Measurements from ENCODE around the gene PLCB2. TPM values are rescaled to one million over a fixed set of nuclear protein-coding genes. Genes with fewer than 3 reads are reported as not detected.

PLCB2 gene
- polyA plus RNA-seq, 1 donor from 2014 or later, result 7.4 TPM

DNA sequence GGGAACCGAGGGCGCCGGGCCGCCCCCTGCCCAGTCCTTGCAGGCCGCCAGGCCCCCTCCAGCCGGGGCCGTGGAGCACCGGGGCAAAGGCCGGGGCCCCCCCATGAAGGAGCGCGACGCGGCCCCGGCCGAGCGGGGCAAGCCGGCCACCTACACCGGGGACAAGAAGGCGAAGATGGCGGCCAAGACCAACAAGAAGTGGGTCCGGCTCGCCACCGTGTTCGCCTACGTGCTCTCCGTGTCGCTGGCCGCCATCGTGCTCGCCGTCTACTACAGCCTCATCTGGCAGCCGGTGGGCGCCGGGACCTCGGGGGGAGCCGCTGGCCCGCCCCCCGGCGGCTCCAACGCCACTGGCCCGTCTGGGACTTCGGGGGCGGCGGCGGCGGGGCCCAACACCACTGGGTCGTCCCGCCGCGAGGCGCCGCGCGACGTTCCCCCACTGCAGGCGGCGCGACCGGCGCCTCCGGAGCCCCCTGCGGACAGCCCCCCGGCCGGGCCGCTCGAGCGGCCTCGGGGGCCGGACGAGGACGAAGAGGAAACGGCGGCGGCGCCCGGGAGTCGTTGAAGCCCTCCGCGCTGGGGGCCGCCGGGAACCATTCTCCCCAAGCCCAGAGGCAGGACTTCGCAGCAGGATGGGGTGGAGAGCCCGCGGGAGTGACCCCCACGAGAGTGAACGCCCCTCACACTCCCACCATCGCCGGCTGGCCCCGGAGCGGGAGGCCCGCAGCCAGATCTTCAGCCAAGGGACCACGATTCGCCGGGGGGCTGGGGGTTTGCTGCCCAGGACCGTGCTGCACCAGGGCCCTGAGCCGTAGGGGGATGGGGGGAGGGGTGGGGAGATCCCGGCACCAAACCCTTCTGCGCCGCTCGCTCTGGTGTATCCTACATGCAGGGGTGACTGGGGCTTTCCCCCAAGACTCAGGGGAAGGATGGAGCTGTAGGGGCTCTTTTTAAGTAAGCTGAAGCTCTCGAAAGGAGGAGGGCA is 16.5 kb upstream of the PLCB2 start:
- no peaks in the 10 kb centered on the region for H3K9me2 ChIP-seq (ENCODE audit: insufficient read depth, low read length)
- no peak overlapping the region for H2AFZ ChIP-seq (ENCODE audit: low read depth, low read length)
- H4K20me1 ChIP-seq (ENCODE audit: insufficient read depth), result no peaks in the 10 kb centered on the region
- no peaks in the 10 kb centered on the region for H3K9me3 ChIP-seq (ENCODE audit: low read length)
- no peak for TF ChIP-seq MXI1 (conservative IDR thresholded peaks at IDR 0.05; ENCODE audit: poor library complexity, severe bottlenecking)
- TF ChIP-seq SMC3 (conservative IDR thresholded peaks at IDR 0.05; ENCODE audit: poor library complexity), result peak; percentile 28
- peaks cover 6% of the 10 kb centered on the region for H3K79me2 ChIP-seq (replicated peaks; ENCODE audit: insufficient read depth, low read length)
- H3K4me3 ChIP-seq (ENCODE audit: low read length), result peak overlapping the region; percentile 77
- H3K36me3 ChIP-seq (ENCODE audit: insufficient read depth, low read length), result no peaks in the 10 kb centered on the region
- no peaks in the 10 kb centered on the region for H3K27me3 ChIP-seq (ENCODE audit: insufficient read depth, low read depth, low read length)
- peak overlapping the region; percentile 71 for H3K9ac ChIP-seq (ENCODE audit: low read length)
- H3K27ac ChIP-seq (ENCODE audit: low read length), result no peak overlapping the region
- H3F3A ChIP-seq (ENCODE audit: insufficient read depth, low read length, poor library complexity, severe bottlenecking), result no peaks in the 10 kb centered on the region
- peak overlapping the region; percentile 72 for H3K4me2 ChIP-seq (ENCODE audit: low read length)

DNA sequence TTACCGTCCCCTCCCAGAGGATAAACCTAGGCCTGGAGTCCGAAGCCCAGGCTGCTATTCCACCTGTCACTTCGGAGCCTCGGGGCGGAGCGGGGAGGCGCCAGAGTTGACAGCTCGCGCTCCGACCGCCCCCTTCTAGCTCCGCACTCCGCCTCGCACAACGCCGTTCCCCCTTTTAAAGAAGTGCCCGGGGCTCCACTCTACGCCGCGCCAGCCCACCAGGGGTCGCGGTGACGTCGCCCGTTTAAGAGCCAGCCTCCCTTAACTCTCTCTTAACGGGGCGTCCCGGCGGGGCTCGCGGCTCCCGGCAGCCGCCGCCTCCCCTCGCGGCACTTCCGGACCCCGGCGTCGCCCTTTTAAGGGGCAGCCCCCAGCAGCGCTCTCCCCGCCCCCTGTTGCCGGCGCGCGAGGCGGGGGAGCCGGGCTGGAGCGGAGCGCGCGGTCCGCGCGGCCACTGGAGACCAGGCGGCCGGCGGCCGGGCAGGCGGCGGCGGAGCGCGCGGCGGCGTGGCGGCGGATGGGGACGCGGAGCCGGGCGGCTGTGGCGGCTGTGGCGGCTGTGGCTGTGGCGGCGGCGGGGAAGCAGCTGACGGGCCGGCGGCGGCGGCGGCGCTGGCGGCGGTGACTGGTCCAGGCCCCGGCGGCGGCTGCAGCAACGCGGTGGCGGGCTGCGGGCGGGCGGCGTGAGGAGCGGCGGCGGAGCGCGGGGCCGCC is 15.7 kb upstream of the PLCB2 start, which contains the start of gene INAFM2:
Gene INAFM2 (plus strand): TSS at position 454 of the 714 bp plus-strand sequence. CDS start 364 bp downstream, outside the sequence.
- peak within 1 kb of the TSS; percentile 71 for H3K9ac ChIP-seq (ENCODE audit: low read length)
- TF ChIP-seq MXI1 (conservative IDR thresholded peaks at IDR 0.05; ENCODE audit: poor library complexity, severe bottlenecking) (peak; percentile 52), RAD21 (conservative IDR thresholded peaks at IDR 0.05) (peak; percentile 66), POLR2AphosphoS5 (IDR thresholded peaks at IDR 0.05) (peak; percentile 37), SMC3 (conservative IDR thresholded peaks at IDR 0.05; ENCODE audit: poor library complexity) (peak; percentile 74), TAF1 (IDR thresholded peaks at IDR 0.05; ENCODE audit: low read depth) (peak; percentile 44), EZH2 (IDR thresholded peaks at IDR 0.05; ENCODE audit: borderline replicate concordance, insufficient read depth, low read length, poor library complexity, severe bottlenecking) (no peak), EP300 (conservative IDR thresholded peaks at IDR 0.05; ENCODE audit: poor library complexity, severe bottlenecking) (peak; percentile 74)
- TF ChIP-seq, protein P1, sequence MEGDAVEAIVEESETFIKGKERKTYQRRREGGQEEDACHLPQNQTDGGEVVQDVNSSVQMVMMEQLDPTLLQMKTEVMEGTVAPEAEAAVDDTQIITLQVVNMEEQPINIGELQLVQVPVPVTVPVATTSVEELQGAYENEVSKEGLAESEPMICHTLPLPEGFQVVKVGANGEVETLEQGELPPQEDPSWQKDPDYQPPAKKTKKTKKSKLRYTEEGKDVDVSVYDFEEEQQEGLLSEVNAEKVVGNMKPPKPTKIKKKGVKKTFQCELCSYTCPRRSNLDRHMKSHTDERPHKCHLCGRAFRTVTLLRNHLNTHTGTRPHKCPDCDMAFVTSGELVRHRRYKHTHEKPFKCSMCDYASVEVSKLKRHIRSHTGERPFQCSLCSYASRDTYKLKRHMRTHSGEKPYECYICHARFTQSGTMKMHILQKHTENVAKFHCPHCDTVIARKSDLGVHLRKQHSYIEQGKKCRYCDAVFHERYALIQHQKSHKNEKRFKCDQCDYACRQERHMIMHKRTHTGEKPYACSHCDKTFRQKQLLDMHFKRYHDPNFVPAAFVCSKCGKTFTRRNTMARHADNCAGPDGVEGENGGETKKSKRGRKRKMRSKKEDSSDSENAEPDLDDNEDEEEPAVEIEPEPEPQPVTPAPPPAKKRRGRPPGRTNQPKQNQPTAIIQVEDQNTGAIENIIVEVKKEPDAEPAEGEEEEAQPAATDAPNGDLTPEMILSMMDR (IDR thresholded peaks at IDR 0.05; ENCODE audit: poor library complexity, severe bottlenecking), result peak; percentile 88
- TF ChIP-seq, protein P2, sequence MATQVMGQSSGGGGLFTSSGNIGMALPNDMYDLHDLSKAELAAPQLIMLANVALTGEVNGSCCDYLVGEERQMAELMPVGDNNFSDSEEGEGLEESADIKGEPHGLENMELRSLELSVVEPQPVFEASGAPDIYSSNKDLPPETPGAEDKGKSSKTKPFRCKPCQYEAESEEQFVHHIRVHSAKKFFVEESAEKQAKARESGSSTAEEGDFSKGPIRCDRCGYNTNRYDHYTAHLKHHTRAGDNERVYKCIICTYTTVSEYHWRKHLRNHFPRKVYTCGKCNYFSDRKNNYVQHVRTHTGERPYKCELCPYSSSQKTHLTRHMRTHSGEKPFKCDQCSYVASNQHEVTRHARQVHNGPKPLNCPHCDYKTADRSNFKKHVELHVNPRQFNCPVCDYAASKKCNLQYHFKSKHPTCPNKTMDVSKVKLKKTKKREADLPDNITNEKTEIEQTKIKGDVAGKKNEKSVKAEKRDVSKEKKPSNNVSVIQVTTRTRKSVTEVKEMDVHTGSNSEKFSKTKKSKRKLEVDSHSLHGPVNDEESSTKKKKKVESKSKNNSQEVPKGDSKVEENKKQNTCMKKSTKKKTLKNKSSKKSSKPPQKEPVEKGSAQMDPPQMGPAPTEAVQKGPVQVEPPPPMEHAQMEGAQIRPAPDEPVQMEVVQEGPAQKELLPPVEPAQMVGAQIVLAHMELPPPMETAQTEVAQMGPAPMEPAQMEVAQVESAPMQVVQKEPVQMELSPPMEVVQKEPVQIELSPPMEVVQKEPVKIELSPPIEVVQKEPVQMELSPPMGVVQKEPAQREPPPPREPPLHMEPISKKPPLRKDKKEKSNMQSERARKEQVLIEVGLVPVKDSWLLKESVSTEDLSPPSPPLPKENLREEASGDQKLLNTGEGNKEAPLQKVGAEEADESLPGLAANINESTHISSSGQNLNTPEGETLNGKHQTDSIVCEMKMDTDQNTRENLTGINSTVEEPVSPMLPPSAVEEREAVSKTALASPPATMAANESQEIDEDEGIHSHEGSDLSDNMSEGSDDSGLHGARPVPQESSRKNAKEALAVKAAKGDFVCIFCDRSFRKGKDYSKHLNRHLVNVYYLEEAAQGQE (IDR thresholded peaks at IDR 0.05; ENCODE audit: borderline replicate concordance), result no peak
- peak within 1 kb of the TSS; percentile 72 for H3K4me2 ChIP-seq (ENCODE audit: low read length)
- H3K27me3 ChIP-seq (ENCODE audit: insufficient read depth, low read depth, low read length), result no peaks in the 10 kb centered on the region
- H3K4me3 ChIP-seq (ENCODE audit: low read length), result peak within 1 kb of the TSS; percentile 77
- no peaks in the 10 kb centered on the region for H3F3A ChIP-seq (ENCODE audit: insufficient read depth, low read length, poor library complexity, severe bottlenecking)
- H3K27ac ChIP-seq (ENCODE audit: low read length), result peak within 1 kb of the TSS; percentile 10
- no peaks in the 10 kb centered on the region for H3K36me3 ChIP-seq (ENCODE audit: insufficient read depth, low read length)
- peaks cover 6% of the 10 kb centered on the region for H3K79me2 ChIP-seq (replicated peaks; ENCODE audit: insufficient read depth, low read length)
- no peaks in the 10 kb centered on the region for H3K9me2 ChIP-seq (ENCODE audit: insufficient read depth, low read length)
- no peaks in the 10 kb centered on the region for H4K20me1 ChIP-seq (ENCODE audit: insufficient read depth)
- no peak within 1 kb of the TSS for H2AFZ ChIP-seq (ENCODE audit: low read depth, low read length)
- no peaks in the 10 kb centered on the region for H3K9me3 ChIP-seq (ENCODE audit: low read length)
